Thoracic aorta (tissue), 2 donors: ENCODE measurements around the gene DIP2B. TPM values are rescaled to one million over a fixed set of nuclear protein-coding genes. Genes with fewer than 3 reads are reported as not detected.
"Not testable (repeated sequence)": the region's sequence is repeated elsewhere in the genome, so short reads cannot be mapped to it uniquely, and the experiment has no call there.

ENCODE experiments used
- ATAC-seq: fragments of 150-250 bp; one replicate; pipeline ENCODE4 v1.8.0; 2017; ENCODE audit warnings: low read depth; ENCODE audit not compliant: insufficient number of reproducible peaks, low FRiP score
- DNase-seq: peaks from one replicate; pipeline ENCODE4 v3.0.0-alpha.2; 2020; ENCODE audit warnings: low spot score
- H3K27ac ChIP-seq, 2 donors: fragments of 200-600 bp; sonication (generic); 1 replicate in 1 of 2; 2 replicates in 1 of 2; pipeline ENCODE4 v1.5.1; 2016; ENCODE audit warnings: mild to moderate bottlenecking in 2 of 2, moderate library complexity in 2 of 2
- H3K27me3 ChIP-seq: fragments of 200-600 bp; sonication (generic); replicated peaks from 2 replicates; pipeline ENCODE4 v1.6.0; 2016; ENCODE audit warnings: mild to moderate bottlenecking; ENCODE audit not compliant: insufficient read depth
- H3K36me3 ChIP-seq: fragments of 200-600 bp; sonication (generic); one replicate; pipeline ENCODE4 v1.5.1; 2016
- H3K4me1 ChIP-seq, 2 donors: fragments of 200-600 bp; sonication (generic); 1 replicate in 1 of 2; 2 replicates in 1 of 2; pipeline versions ENCODE4 v1.5.1 to v1.6.0; 2016; ENCODE audit warnings: low read depth in 2 of 2, mild to moderate bottlenecking in 1 of 2; ENCODE audit not compliant: control insufficient read depth in 1 of 2
- H3K4me3 ChIP-seq: fragments of 200-600 bp; sonication (generic); 2 replicates; pipeline ENCODE4 v1.5.1; 2016; ENCODE audit warnings: mild to moderate bottlenecking
- H3K9me3 ChIP-seq: fragments of 200-600 bp; sonication (generic); 2 replicates; pipeline ENCODE4 v1.5.1; 2016
- CTCF ChIP-seq: fragments of 200-600 bp; sonication (generic); IDR thresholded peaks from one replicate; pipeline ENCODE4 v1.5.1; 2019; ENCODE audit warnings: antibody characterized with exemption
- total RNA-seq, 2 donors: library from RNA; depleted of rRNA; stranded (reverse); fragments of >200 nt; gene quantifications; one replicate each; pipeline versions ENCODE4 v1.1.0 to v1.2.3, GENCODE V29; 2016

DIP2B gene
- total RNA-seq, 2 donors from 2014 or later, result 22.3 to 22.9 TPM

GRCh38 chr12:50676756-50677155 lies 172.0 kb downstream of the DIP2B start:
- no peak for TF ChIP-seq CTCF
- DNase-seq (no peak), ATAC-seq (no peak)
- Histone ChIP-seq H3K4me1 (no peaks in the 10 kb centered on the region), H3K27ac (no peak overlapping the region), H3K9me3 (no peaks in the 10 kb centered on the region), H3K4me3 (no peak overlapping the region), H3K36me3 (peaks cover 7% of the 10 kb centered on the region), H3K27me3 (no peaks in the 10 kb centered on the region)

- TF ChIP-seq CTCF, result no peak
- Histone ChIP-seq H3K36me3 (peaks cover 7% of the 10 kb centered on the region), H3K27ac (no peak overlapping the region), H3K9me3 (no peaks in the 10 kb centered on the region), H3K27me3 (no peaks in the 10 kb centered on the region), H3K4me1 (no peaks in the 10 kb centered on the region), H3K4me3 (no peak overlapping the region)
- no peak for ATAC-seq
- DNase-seq, result no peak
Observed at GRCh38 chr12:50677858-50678257, 173.1 kb downstream of the DIP2B start.

- no peak for TF ChIP-seq CTCF
- DNase-seq (no peak), ATAC-seq (no peak)
- peaks cover 7% of the 10 kb centered on the region for H3K36me3 ChIP-seq
- H3K4me1 ChIP-seq, result no peaks in the 10 kb centered on the region
- no peak overlapping the region for H3K27ac ChIP-seq
- no peak overlapping the region for H3K4me3 ChIP-seq
- no peaks in the 10 kb centered on the region for H3K9me3 ChIP-seq
- H3K27me3 ChIP-seq, result no peaks in the 10 kb centered on the region
Observed at GRCh38 chr12:50678650-50679365, 174.0 kb downstream of the DIP2B start.

- no peak for TF ChIP-seq CTCF
- peaks cover 7% of the 10 kb centered on the region for H3K36me3 ChIP-seq
- ATAC-seq (no peak), DNase-seq (no peak)
- H3K27ac ChIP-seq, result no peak overlapping the region
- H3K4me1 ChIP-seq, result no peaks in the 10 kb centered on the region
- H3K9me3 ChIP-seq, result no peaks in the 10 kb centered on the region
- no peaks in the 10 kb centered on the region for H3K27me3 ChIP-seq
- H3K4me3 ChIP-seq, result no peak overlapping the region
Observed at GRCh38 chr12:50679612-50680011, 174.8 kb downstream of the DIP2B start.

- not testable (repeated sequence) for H3K4me3 ChIP-seq, H3K27me3 ChIP-seq, DNase-seq, H3K36me3 ChIP-seq, H3K27ac ChIP-seq, ATAC-seq, H3K4me1 ChIP-seq, H3K9me3 ChIP-seq
Observed at GRCh38 chr12:50681064-50681463, 176.3 kb downstream of the DIP2B start.

GRCh38 chr12:50685641-50686040 lies 180.9 kb downstream of the DIP2B start:
- no peak overlapping the region for H3K27ac ChIP-seq
- DNase-seq, result no peak
- H3K36me3 ChIP-seq, result peaks cover 7% of the 10 kb centered on the region
- no peaks in the 10 kb centered on the region for H3K9me3 ChIP-seq
- H3K4me3 ChIP-seq, result no peak overlapping the region
- TF ChIP-seq CTCF, result no peak
- no peaks in the 10 kb centered on the region for H3K27me3 ChIP-seq
- H3K4me1 ChIP-seq, result no peaks in the 10 kb centered on the region
- no peak for ATAC-seq
